Psoas muscle (tissue), 8 donors: ENCODE measurements around the gene PSMB5. TPM values are rescaled to one million over a fixed set of nuclear protein-coding genes. Genes with fewer than 3 reads are reported as not detected.

Experiments used
- ATAC-seq, 4 donors: fragments of 200-7000 bp; cut with Tn5 transposase; one replicate each; pipeline ENCODE4 v1.9.1; 2020; ENCODE audit warnings: moderate library complexity in 3 of 4, mild to moderate bottlenecking in 2 of 4
- DNase-seq, 2 donors: peaks; one replicate each; pipeline ENCODE4 v3.0.0-alpha.2; 2020
- H3K27ac ChIP-seq: fragments of 200-600 bp; one replicate; pipeline ENCODE4 v1.8.0; 2022
- H3K27me3 ChIP-seq, 3 donors: fragments of 200-600 bp in 1 of 3; one replicate each; pipeline versions ENCODE4 v1.6.1 to v1.8.0; 2013 to 2022; ENCODE audit warnings: low read length in 2 of 3, mild to moderate bottlenecking in 2 of 3, moderate library complexity in 1 of 3; ENCODE audit not compliant: insufficient read depth in 3 of 3
- H3K36me3 ChIP-seq, 2 donors: fragments of 200-600 bp in 1 of 2; one replicate each; pipeline versions ENCODE4 v1.6.1 to v1.8.0; 2013 to 2022; ENCODE audit warnings: low read depth in 1 of 2, mild to moderate bottlenecking in 1 of 2, moderate library complexity in 1 of 2; ENCODE audit not compliant: insufficient read depth in 1 of 2
- H3K4me1 ChIP-seq: fragments of 200-600 bp; one replicate; pipeline ENCODE4 v1.8.0; 2022
- H3K4me3 ChIP-seq: fragments of 200-600 bp; one replicate; pipeline ENCODE4 v1.8.0; 2022; ENCODE audit warnings: mild to moderate bottlenecking
- H3K9me3 ChIP-seq: fragments of 200-600 bp; one replicate; pipeline ENCODE4 v1.8.0; 2022
- CTCF ChIP-seq: fragments of 200-600 bp; IDR thresholded peaks from one replicate; pipeline ENCODE4 v1.8.0; 2022; ENCODE audit warnings: antibody characterized with exemption
- WGBS, 3 donors: extraction: QIAGEN DNeasy Blood & Tissue Kit; methylation state at CpG; one replicate each; pipeline versions ENCODE4 v1.1.6 to v1.1.7; 2013; 5-methylcytosine and 5-hydroxymethylcytosine counted together
- intact Hi-C, 2 donors: fragments of 100-400 bp; cut with DNase I; formaldehyde crosslinking; loops; one replicate each; pipeline versions ENCODE4 v1.11.0 to v1.14.2; 2022
- polyA plus RNA-seq, 3 donors: library from polyadenylated mRNA; stranded (reverse); fragments of 200-250 nt; gene quantifications; one replicate each; pipeline ENCODE4 v1.2.3, GENCODE V29; 2013
- total RNA-seq, 4 donors: library from RNA; stranded (reverse); fragmentation: NEBNext Ultra II Directional in 2 of 4; extraction: Animal tissue kit (Norgen Biotek cat#: 25700) in 2 of 4; gene quantifications; one replicate each; pipeline versions ENCODE4 v1.2.1 to v1.2.4, GENCODE V29; 2021 to 2023
- donor health status: healthy with polysubstance abuse.
- donor health status: DM: no; HTN: no; CAD: no; lungs with moderate emphysema.
- donor health status: Bipolar disorder and iron deficiency.
- donor health status: healthy.
- donor health status: DM: yes; HTN: yes; CAD: no.
- donor health status: DM: no; HTN: no; CAD: no.
- donor health status: DM: no; HTN: no; CAD: no.
- donor health status: DM: yes; HTN: yes; CAD: no.

The PSMB5 gene
- total and polyA plus RNA-seq, 7 donors: 156 to 619 (median 304) TPM

GRCh38 chr14:23025151-23025814 is 9.4 kb downstream of the PSMB5 start:
- Histone ChIP-seq H3K27me3 (no peaks in the 10 kb centered on the region), H3K4me1 (peaks cover 10% of the 10 kb centered on the region), H3K27ac (no peak overlapping the region), H3K4me3 (no peak overlapping the region), H3K9me3 (no peaks in the 10 kb centered on the region), H3K36me3 (peaks cover 7 to 72% of the 10 kb centered on the region in 2 donors)
- ATAC-seq (no peak), DNase-seq (no peak)
- 54 to 64% (median 58%) methylated on average over 4 of the region's 4 CpGs for WGBS, 3 donors
- intact Hi-C loops: no loop called here
- no peak for TF ChIP-seq CTCF

GRCh38 chr14:23024612-23025075 is 10.1 kb downstream of the PSMB5 start:
- no peak overlapping the region for H3K27ac ChIP-seq
- TF ChIP-seq CTCF: no peak
- no peak for DNase-seq
- H3K4me1 ChIP-seq: peaks cover 10% of the 10 kb centered on the region
- H3K27me3 ChIP-seq: no peaks in the 10 kb centered on the region
- 61 to 75% (median 74%) methylated on average over 7 of the region's 7 CpGs for WGBS, 3 donors
- H3K4me3 ChIP-seq: no peak overlapping the region
- no peaks in the 10 kb centered on the region for H3K9me3 ChIP-seq
- H3K36me3 ChIP-seq: peaks cover 7 to 66% of the 10 kb centered on the region in 2 donors
- intact Hi-C loops: no loop called here
- no peak for ATAC-seq

- Histone ChIP-seq H3K27ac (no peak overlapping the region), H3K36me3 (peaks cover 7 to 57% of the 10 kb centered on the region in 2 donors), H3K4me1 (peaks cover 3% of the 10 kb centered on the region), H3K9me3 (no peaks in the 10 kb centered on the region), H3K27me3 (no peaks in the 10 kb centered on the region), H3K4me3 (no peak overlapping the region)
- no peak for ATAC-seq
- DNase-seq: no peak
- no peak for TF ChIP-seq CTCF
- 86 to 92% (median 90%) methylated on average over 2 of the region's 2 CpGs for WGBS, 3 donors
- intact Hi-C loops: no loop called here
These were observed 10.9 kb downstream of the PSMB5 start for GRCh38 chr14:23023795-23024152.

- peaks cover 7 to 51% of the 10 kb centered on the region in 2 donors for H3K36me3 ChIP-seq
- intact Hi-C loops: no loop called here
- WGBS, 3 donors: 75 to 83% (median 82%) methylated on average over 8 of the region's 8 CpGs
These were observed 11.5 kb downstream of the PSMB5 start for GRCh38 chr14:23023022-23023794.

More at GRCh38 chr14:23023022-23023794, 11.5 kb downstream of the PSMB5 start:
- no peak for DNase-seq
- no peak overlapping the region for H3K27ac ChIP-seq
- TF ChIP-seq CTCF: no peak
- no peak for ATAC-seq
- H3K4me3 ChIP-seq: no peak overlapping the region
- H3K9me3 ChIP-seq: no peaks in the 10 kb centered on the region
- no peaks in the 10 kb centered on the region for H3K4me1 ChIP-seq
- H3K27me3 ChIP-seq: no peaks in the 10 kb centered on the region
